Measurements from ENCODE around the gene USP47.

Gene USP47

GRCh38 chr11:11884774-11885481 lies 43.2 kb downstream of the USP47 start:
- Histone ChIP-seq H4K8ac (ENCODE audit: low read depth, low read length) (no peak overlapping the region), H4K91ac (ENCODE audit: low read depth, low read length, poor library complexity) (no peak overlapping the region), H3K27me3 (ENCODE audit: control insufficient read depth in 3 of 3, insufficient read depth in 3 of 3, low read depth in 1 of 3, low read length in 3 of 3) (no peaks in the 10 kb centered on the region), H3K4me1 (ENCODE audit: control insufficient read depth in 2 of 2, insufficient read depth in 1 of 2, low read depth in 1 of 2, low read length in 2 of 2) (no peaks in the 10 kb centered on the region), H3K36me3 (replicated peaks in 1 of 2; ENCODE audit: control insufficient read depth in 2 of 2, insufficient read depth in 2 of 2, low read length in 2 of 2) (peaks cover 19 to 94% of the 10 kb centered on the region in 2 donors), H3K9ac (ENCODE audit: low read depth, low read length, poor library complexity) (no peak overlapping the region), H3K18ac (ENCODE audit: low read length) (no peak overlapping the region), H3K4ac (ENCODE audit: low read length) (no peak overlapping the region), H2BK15ac (ENCODE audit: low read length) (no peak overlapping the region), H3K79me1 (ENCODE audit: low read depth, low read length) (no peaks in the 10 kb centered on the region), H2BK5ac (ENCODE audit: low read length) (no peak overlapping the region), H3K4me2 (ENCODE audit: insufficient read depth, low read length, poor library complexity, severe bottlenecking) (no peak overlapping the region), H2BK12ac (ENCODE audit: low read length) (no peak overlapping the region), H3K23ac (ENCODE audit: low read depth, low read length, poor library complexity) (no peak overlapping the region), H2BK120ac (ENCODE audit: low read depth, low read length) (no peak overlapping the region), H2AK5ac (ENCODE audit: low read depth, low read length) (no peak overlapping the region), H3K9me3 (replicated peaks in 1 of 2; ENCODE audit: control insufficient read depth in 2 of 2, insufficient read depth in 1 of 2, low read depth in 1 of 2, low read length in 2 of 2) (peaks cover 0 to 23% of the 10 kb centered on the region in 2 donors), H3K27ac (replicated peaks; ENCODE audit: low read length) (no peak overlapping the region), H3K4me3 (ENCODE audit: low read length in 2 of 2) (no peak overlapping the region), H3K14ac (ENCODE audit: low read length) (no peak overlapping the region), H2AFZ (ENCODE audit: low read length) (no peak overlapping the region)
- no CpG with 5 or more reads among the region's 7 CpGs for WGBS, 2 donors (ENCODE audit: extremely low coverage in 2 of 2, insufficient read length in 2 of 2, insufficient replicate concordance in 1 of 2)
- no peak for DNase-seq (ENCODE audit: low spot score)

GRCh38 chr11:11894486-11894885 lies 52.7 kb downstream of the USP47 start:
- H2AFZ ChIP-seq (ENCODE audit: low read length) = no peak overlapping the region
- no peaks in the 10 kb centered on the region for H3K27me3 ChIP-seq (ENCODE audit: control insufficient read depth in 3 of 3, insufficient read depth in 3 of 3, low read depth in 1 of 3, low read length in 3 of 3)
- H4K91ac ChIP-seq (ENCODE audit: low read depth, low read length, poor library complexity) = no peak overlapping the region
- peaks cover 2 to 98% of the 10 kb centered on the region in 2 donors for H3K36me3 ChIP-seq (replicated peaks in 1 of 2; ENCODE audit: control insufficient read depth in 2 of 2, insufficient read depth in 2 of 2, low read length in 2 of 2)
- no peak overlapping the region for H3K4ac ChIP-seq (ENCODE audit: low read length)
- no CpG with 5 or more reads among the region's 1 CpG for WGBS, 2 donors (ENCODE audit: extremely low coverage in 2 of 2, insufficient read length in 2 of 2, insufficient replicate concordance in 1 of 2)
- H2BK120ac ChIP-seq (ENCODE audit: low read depth, low read length) = no peak overlapping the region
- H3K4me1 ChIP-seq (ENCODE audit: control insufficient read depth in 2 of 2, insufficient read depth in 1 of 2, low read depth in 1 of 2, low read length in 2 of 2) = no peaks in the 10 kb centered on the region
- H2AK5ac ChIP-seq (ENCODE audit: low read depth, low read length) = no peak overlapping the region
- no peak overlapping the region for H3K4me3 ChIP-seq (ENCODE audit: low read length in 2 of 2)
- H3K9ac ChIP-seq (ENCODE audit: low read depth, low read length, poor library complexity) = no peak overlapping the region
- no peak overlapping the region for H3K4me2 ChIP-seq (ENCODE audit: insufficient read depth, low read length, poor library complexity, severe bottlenecking)
- no peak overlapping the region for H3K27ac ChIP-seq (replicated peaks; ENCODE audit: low read length)
- no peak overlapping the region for H3K14ac ChIP-seq (ENCODE audit: low read length)
- H4K8ac ChIP-seq (ENCODE audit: low read depth, low read length) = no peak overlapping the region
- H3K23ac ChIP-seq (ENCODE audit: low read depth, low read length, poor library complexity) = no peak overlapping the region
- no peaks in the 10 kb centered on the region for H3K79me1 ChIP-seq (ENCODE audit: low read depth, low read length)
- no peak overlapping the region for H2BK15ac ChIP-seq (ENCODE audit: low read length)
- H2BK5ac ChIP-seq (ENCODE audit: low read length) = no peak overlapping the region
- no peak overlapping the region for H3K18ac ChIP-seq (ENCODE audit: low read length)
- no peaks in the 10 kb centered on the region for H3K9me3 ChIP-seq (replicated peaks in 1 of 2; ENCODE audit: control insufficient read depth in 2 of 2, insufficient read depth in 1 of 2, low read depth in 1 of 2, low read length in 2 of 2)
- no peak overlapping the region for H2BK12ac ChIP-seq (ENCODE audit: low read length)
- DNase-seq (ENCODE audit: low spot score) = no peak

- H3K4me3 ChIP-seq (ENCODE audit: low read length in 2 of 2) = no peak overlapping the region
- H2AK5ac ChIP-seq (ENCODE audit: low read depth, low read length) = no peak overlapping the region
- no peak overlapping the region for H3K23ac ChIP-seq (ENCODE audit: low read depth, low read length, poor library complexity)
- no peak overlapping the region for H2AFZ ChIP-seq (ENCODE audit: low read length)
- no peak overlapping the region for H2BK5ac ChIP-seq (ENCODE audit: low read length)
- H2BK15ac ChIP-seq (ENCODE audit: low read length) = no peak overlapping the region
- H2BK120ac ChIP-seq (ENCODE audit: low read depth, low read length) = no peak overlapping the region
- no peak overlapping the region for H3K4me2 ChIP-seq (ENCODE audit: insufficient read depth, low read length, poor library complexity, severe bottlenecking)
- H3K27me3 ChIP-seq (ENCODE audit: control insufficient read depth in 3 of 3, insufficient read depth in 3 of 3, low read depth in 1 of 3, low read length in 3 of 3) = no peaks in the 10 kb centered on the region
- no peaks in the 10 kb centered on the region for H3K4me1 ChIP-seq (ENCODE audit: control insufficient read depth in 2 of 2, insufficient read depth in 1 of 2, low read depth in 1 of 2, low read length in 2 of 2)
- no peak overlapping the region for H3K9ac ChIP-seq (ENCODE audit: low read depth, low read length, poor library complexity)
- H3K9me3 ChIP-seq (replicated peaks in 1 of 2; ENCODE audit: control insufficient read depth in 2 of 2, insufficient read depth in 1 of 2, low read depth in 1 of 2, low read length in 2 of 2) = no peaks in the 10 kb centered on the region
- H3K18ac ChIP-seq (ENCODE audit: low read length) = no peak overlapping the region
- no peak for DNase-seq (ENCODE audit: low spot score)
- WGBS, 2 donors (ENCODE audit: extremely low coverage in 2 of 2, insufficient read length in 2 of 2, insufficient replicate concordance in 1 of 2) = no CpG with 5 or more reads among the region's 1 CpG
- H3K79me1 ChIP-seq (ENCODE audit: low read depth, low read length) = no peaks in the 10 kb centered on the region
- no peak overlapping the region for H3K27ac ChIP-seq (replicated peaks; ENCODE audit: low read length)
- H4K91ac ChIP-seq (ENCODE audit: low read depth, low read length, poor library complexity) = no peak overlapping the region
- no peak overlapping the region for H4K8ac ChIP-seq (ENCODE audit: low read depth, low read length)
- H3K14ac ChIP-seq (ENCODE audit: low read length) = no peak overlapping the region
- H3K36me3 ChIP-seq (replicated peaks in 1 of 2; ENCODE audit: control insufficient read depth in 2 of 2, insufficient read depth in 2 of 2, low read length in 2 of 2) = peaks cover 2 to 96% of the 10 kb centered on the region in 2 donors
- no peak overlapping the region for H2BK12ac ChIP-seq (ENCODE audit: low read length)
- H3K4ac ChIP-seq (ENCODE audit: low read length) = no peak overlapping the region
These were observed 53.9 kb downstream of the USP47 start for GRCh38 chr11:11895672-11896071.

- H3K9me3 ChIP-seq (replicated peaks in 1 of 2; ENCODE audit: control insufficient read depth in 2 of 2, insufficient read depth in 1 of 2, low read depth in 1 of 2, low read length in 2 of 2) = no peaks in the 10 kb centered on the region
- no peak overlapping the region for H2AK5ac ChIP-seq (ENCODE audit: low read depth, low read length)
- H3K9ac ChIP-seq (ENCODE audit: low read depth, low read length, poor library complexity) = no peak overlapping the region
- H2BK12ac ChIP-seq (ENCODE audit: low read length) = no peak overlapping the region
- H3K4me2 ChIP-seq (ENCODE audit: insufficient read depth, low read length, poor library complexity, severe bottlenecking) = no peak overlapping the region
- peaks cover 2 to 93% of the 10 kb centered on the region in 2 donors for H3K36me3 ChIP-seq (replicated peaks in 1 of 2; ENCODE audit: control insufficient read depth in 2 of 2, insufficient read depth in 2 of 2, low read length in 2 of 2)
- no peak overlapping the region for H2BK5ac ChIP-seq (ENCODE audit: low read length)
- H3K4ac ChIP-seq (ENCODE audit: low read length) = no peak overlapping the region
- no CpG with 5 or more reads among the region's 2 CpGs for WGBS, 2 donors (ENCODE audit: extremely low coverage in 2 of 2, insufficient read length in 2 of 2, insufficient replicate concordance in 1 of 2)
- H4K91ac ChIP-seq (ENCODE audit: low read depth, low read length, poor library complexity) = no peak overlapping the region
- H3K27me3 ChIP-seq (ENCODE audit: control insufficient read depth in 3 of 3, insufficient read depth in 3 of 3, low read depth in 1 of 3, low read length in 3 of 3) = no peaks in the 10 kb centered on the region
- H4K8ac ChIP-seq (ENCODE audit: low read depth, low read length) = no peak overlapping the region
- no peak for DNase-seq (ENCODE audit: low spot score)
- H2BK15ac ChIP-seq (ENCODE audit: low read length) = no peak overlapping the region
- no peaks in the 10 kb centered on the region for H3K4me1 ChIP-seq (ENCODE audit: control insufficient read depth in 2 of 2, insufficient read depth in 1 of 2, low read depth in 1 of 2, low read length in 2 of 2)
- no peaks in the 10 kb centered on the region for H3K79me1 ChIP-seq (ENCODE audit: low read depth, low read length)
- no peak overlapping the region for H2BK120ac ChIP-seq (ENCODE audit: low read depth, low read length)
- no peak overlapping the region for H2AFZ ChIP-seq (ENCODE audit: low read length)
- no peak overlapping the region for H3K18ac ChIP-seq (ENCODE audit: low read length)
- no peak overlapping the region for H3K23ac ChIP-seq (ENCODE audit: low read depth, low read length, poor library complexity)
- H3K14ac ChIP-seq (ENCODE audit: low read length) = no peak overlapping the region
- H3K4me3 ChIP-seq (ENCODE audit: low read length in 2 of 2) = no peak overlapping the region
- H3K27ac ChIP-seq (replicated peaks; ENCODE audit: low read length) = no peak overlapping the region
These were observed 56.9 kb downstream of the USP47 start for GRCh38 chr11:11898648-11899047.

Measured in neuronal stem cell (in vitro differentiated cells).